ENCODE data around the gene RNF144B. TPM values are rescaled to one million over a fixed set of nuclear protein-coding genes. Genes with fewer than 3 reads are reported as not detected.

RNF144B gene
- total RNA-seq, 2 experiments from 2014 or later = 1.8 to 1.9 TPM

DNA sequence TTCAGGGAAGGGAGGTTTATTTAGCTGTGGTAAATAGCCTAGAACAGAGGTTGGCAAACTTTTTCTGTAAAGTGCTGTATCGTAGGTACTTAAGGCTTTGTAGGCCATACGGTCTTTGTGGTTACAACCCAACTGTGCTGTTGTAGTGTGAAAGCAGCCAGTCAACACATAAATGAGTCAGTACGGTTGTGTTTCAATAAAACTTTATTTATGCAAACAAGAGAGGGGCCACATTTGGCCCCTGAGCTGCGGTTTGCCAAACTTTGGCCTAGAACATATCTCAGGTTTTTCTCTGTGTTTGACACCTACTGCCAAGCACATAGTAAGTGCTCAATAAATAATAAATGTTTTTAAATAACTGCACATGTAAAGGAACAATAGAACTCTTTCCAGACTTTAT, 102.2 kb downstream of the RNF144B start:
- Mint-ChIP-seq H3K27ac (no peak overlapping the region), H3K4me1 (ENCODE audit: low read depth) (peaks cover 13% of the 10 kb centered on the region), H3K27me3 (peaks cover 10% of the 10 kb centered on the region), H3K36me3 (ENCODE audit: low read depth) (no peaks in the 10 kb centered on the region), H3K4me3 (no peak overlapping the region), H3K9me3 (no peaks in the 10 kb centered on the region)
- ATAC-seq = no peak
- ChIA-PET CTCF (interaction anchor here (4.6 kb wide), 1 partner anchor 14 kb away, joined by 17 read pairs; no protein-coding TSS in a partner anchor), POLR2A (interaction anchor here (1.2 kb wide), 1 partner anchor 139 kb away, joined by 3 read pairs; no protein-coding TSS in a partner anchor)
- TF ChIP-seq, protein P1, sequence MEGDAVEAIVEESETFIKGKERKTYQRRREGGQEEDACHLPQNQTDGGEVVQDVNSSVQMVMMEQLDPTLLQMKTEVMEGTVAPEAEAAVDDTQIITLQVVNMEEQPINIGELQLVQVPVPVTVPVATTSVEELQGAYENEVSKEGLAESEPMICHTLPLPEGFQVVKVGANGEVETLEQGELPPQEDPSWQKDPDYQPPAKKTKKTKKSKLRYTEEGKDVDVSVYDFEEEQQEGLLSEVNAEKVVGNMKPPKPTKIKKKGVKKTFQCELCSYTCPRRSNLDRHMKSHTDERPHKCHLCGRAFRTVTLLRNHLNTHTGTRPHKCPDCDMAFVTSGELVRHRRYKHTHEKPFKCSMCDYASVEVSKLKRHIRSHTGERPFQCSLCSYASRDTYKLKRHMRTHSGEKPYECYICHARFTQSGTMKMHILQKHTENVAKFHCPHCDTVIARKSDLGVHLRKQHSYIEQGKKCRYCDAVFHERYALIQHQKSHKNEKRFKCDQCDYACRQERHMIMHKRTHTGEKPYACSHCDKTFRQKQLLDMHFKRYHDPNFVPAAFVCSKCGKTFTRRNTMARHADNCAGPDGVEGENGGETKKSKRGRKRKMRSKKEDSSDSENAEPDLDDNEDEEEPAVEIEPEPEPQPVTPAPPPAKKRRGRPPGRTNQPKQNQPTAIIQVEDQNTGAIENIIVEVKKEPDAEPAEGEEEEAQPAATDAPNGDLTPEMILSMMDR (IDR thresholded peaks at IDR 0.05) = no peak
- no peak for DNase-seq
- intact Hi-C loops (cut with micrococcal nuclease) = no loop called here

DNA sequence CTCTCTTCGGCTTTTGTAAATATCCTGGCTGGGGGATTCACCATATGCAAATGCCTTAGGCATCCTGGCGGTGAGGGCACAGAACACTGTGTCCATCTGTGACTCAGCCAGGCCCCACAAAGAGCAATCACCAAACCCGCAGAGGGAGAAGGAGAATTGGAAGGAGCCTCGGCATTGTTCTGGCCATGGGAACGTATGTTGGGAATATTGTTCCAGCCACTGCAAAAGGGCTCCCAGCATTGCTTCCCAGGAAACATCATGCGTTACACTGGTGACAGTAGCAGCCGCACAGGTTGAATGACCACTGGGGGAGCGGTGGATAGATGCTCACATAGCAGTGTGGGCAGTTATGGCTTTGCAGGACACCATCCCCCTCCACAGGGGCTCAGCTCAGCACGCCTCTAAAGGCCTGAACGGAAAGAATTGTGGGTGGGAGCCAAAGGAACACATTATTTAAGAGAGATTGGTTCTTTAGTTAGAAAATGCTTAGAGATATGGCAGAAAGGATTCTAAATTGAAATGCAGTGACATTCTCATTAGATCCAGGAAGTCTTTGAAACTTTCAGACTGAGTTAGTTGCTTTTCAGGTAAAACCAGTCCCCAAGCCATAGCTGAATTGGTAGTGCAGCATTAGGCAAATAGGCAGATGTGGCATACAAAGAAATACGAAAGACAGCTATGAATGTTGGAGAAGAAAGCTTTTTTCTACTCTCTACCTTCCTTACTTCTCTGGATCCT, 104.3 kb downstream of the RNF144B start:
- intact Hi-C loops (cut with micrococcal nuclease) = no loop called here
- Mint-ChIP-seq H3K36me3 (ENCODE audit: low read depth) (no peaks in the 10 kb centered on the region), H3K9me3 (no peaks in the 10 kb centered on the region), H3K27me3 (peaks cover 10% of the 10 kb centered on the region), H3K4me1 (ENCODE audit: low read depth) (peaks cover under 1% of the 10 kb centered on the region), H3K4me3 (no peak overlapping the region), H3K27ac (no peak overlapping the region)
- ATAC-seq (no peak), DNase-seq (no peak)
- ChIA-PET POLR2A (no interaction called here), CTCF (interaction anchor here (4.6 kb wide), 1 partner anchor 12 kb away, joined by 17 read pairs; no protein-coding TSS in a partner anchor)
- TF ChIP-seq, protein P1 (IDR thresholded peaks at IDR 0.05) = no peak

DNA sequence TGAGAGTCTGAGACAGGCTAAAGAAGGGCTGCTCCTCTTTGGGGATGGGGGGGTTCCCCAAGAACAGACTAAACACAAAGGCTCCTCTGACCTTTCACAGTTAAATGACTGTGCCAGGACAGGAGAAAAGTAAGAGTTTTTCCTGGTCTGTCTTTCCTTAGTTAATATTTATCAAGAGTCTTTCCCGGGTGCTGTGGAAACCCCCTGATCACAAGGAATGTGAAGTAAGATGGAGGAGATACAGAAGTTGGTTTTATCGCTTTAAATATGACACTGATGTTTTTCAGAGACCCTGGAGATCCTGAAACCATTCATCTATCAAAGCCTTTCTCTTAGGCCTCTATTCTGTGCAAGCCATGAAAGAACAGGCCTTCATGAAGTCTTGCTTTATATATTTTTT, 105.8 kb downstream of the RNF144B start:
- no peaks in the 10 kb centered on the region for H3K4me1 Mint-ChIP-seq (ENCODE audit: low read depth)
- H3K4me3 Mint-ChIP-seq = no peak overlapping the region
- intact Hi-C loops (cut with micrococcal nuclease) = no loop called here
- no peak overlapping the region for H3K27ac Mint-ChIP-seq
- H3K27me3 Mint-ChIP-seq = peaks cover 12% of the 10 kb centered on the region
- ChIA-PET POLR2A (no interaction called here), CTCF (no interaction called here)
- DNase-seq (no peak), ATAC-seq (no peak)
- H3K36me3 Mint-ChIP-seq (ENCODE audit: low read depth) = no peaks in the 10 kb centered on the region
- TF ChIP-seq, protein P1 (IDR thresholded peaks at IDR 0.05) = no peak
- no peaks in the 10 kb centered on the region for H3K9me3 Mint-ChIP-seq

DNA sequence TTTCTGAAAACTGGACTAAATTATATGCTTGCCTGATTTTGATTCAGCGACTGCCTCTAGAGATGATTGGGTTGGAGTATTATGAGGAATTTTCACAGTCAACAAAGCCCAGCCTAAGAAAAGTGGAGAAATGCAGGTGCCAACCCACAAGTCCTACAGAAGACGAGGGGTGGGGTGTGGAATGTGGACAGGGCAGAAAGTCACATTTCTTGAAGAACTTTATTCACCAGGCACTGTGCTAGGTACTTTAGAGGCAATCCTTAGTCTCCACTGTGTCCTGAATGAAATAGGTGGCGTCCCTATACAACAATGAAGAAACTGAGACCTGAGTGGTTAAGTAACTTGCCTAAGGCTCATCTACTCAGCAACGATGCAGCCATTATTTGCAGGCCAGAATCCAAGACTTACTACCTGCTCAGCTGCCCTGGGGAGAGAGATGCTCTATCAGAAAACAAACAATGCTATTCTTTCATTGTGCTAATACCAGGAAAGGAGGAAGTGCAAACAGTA, 106.3 kb downstream of the RNF144B start:
- Mint-ChIP-seq H3K36me3 (ENCODE audit: low read depth) (no peaks in the 10 kb centered on the region), H3K27ac (no peak overlapping the region), H3K4me3 (no peak overlapping the region), H3K9me3 (no peaks in the 10 kb centered on the region), H3K4me1 (ENCODE audit: low read depth) (no peaks in the 10 kb centered on the region), H3K27me3 (peaks cover 10% of the 10 kb centered on the region)
- intact Hi-C loops (cut with micrococcal nuclease) = no loop called here
- ATAC-seq (no peak), DNase-seq (no peak)
- TF ChIP-seq, protein P1 (IDR thresholded peaks at IDR 0.05) = no peak
- CTCF ChIA-PET = no interaction called here
- POLR2A ChIA-PET = no interaction called here

DNA sequence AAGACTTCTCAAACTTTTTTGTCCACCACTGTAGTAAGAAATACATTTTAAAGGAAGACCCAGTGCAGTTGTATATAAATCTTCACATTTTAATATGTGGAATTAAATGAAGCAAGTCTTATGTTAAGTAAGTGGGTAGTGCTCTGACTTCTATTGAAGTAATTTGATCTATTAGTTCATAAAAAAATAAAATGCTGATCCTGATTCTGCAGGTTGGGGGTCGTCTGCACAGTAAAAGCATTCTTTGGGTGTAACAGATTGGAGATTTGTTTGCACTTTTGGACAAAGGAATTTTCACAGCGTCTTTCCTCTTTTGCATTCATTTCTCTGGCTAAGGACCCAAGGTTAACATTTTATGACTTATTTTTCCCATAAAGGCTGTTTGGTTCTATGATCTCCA, 106.8 kb downstream of the RNF144B start:
- Mint-ChIP-seq H3K27me3 (peaks cover 10% of the 10 kb centered on the region), H3K4me3 (no peak overlapping the region), H3K4me1 (ENCODE audit: low read depth) (no peaks in the 10 kb centered on the region), H3K27ac (no peak overlapping the region), H3K9me3 (no peaks in the 10 kb centered on the region), H3K36me3 (ENCODE audit: low read depth) (no peaks in the 10 kb centered on the region)
- ChIA-PET CTCF (no interaction called here), POLR2A (no interaction called here)
- TF ChIP-seq, protein P1 (IDR thresholded peaks at IDR 0.05) = no peak
- no peak for DNase-seq
- intact Hi-C loops (cut with micrococcal nuclease) = no loop called here
- no peak for ATAC-seq
